Psoas muscle (tissue), 8 donors: Measurements from ENCODE around the gene ABCA1. TPM values are rescaled to one million over a fixed set of nuclear protein-coding genes. Genes with fewer than 3 reads are reported as not detected.

ENCODE experiments used
- ATAC-seq, 4 donors: fragments of 200-7000 bp; cut with Tn5 transposase; one replicate each; pipeline ENCODE4 v1.9.1; 2020; ENCODE audit warnings: moderate library complexity in 3 of 4, mild to moderate bottlenecking in 2 of 4
- DNase-seq, 2 donors: peaks; one replicate each; pipeline ENCODE4 v3.0.0-alpha.2; 2020
- H3K27ac ChIP-seq: fragments of 200-600 bp; one replicate; pipeline ENCODE4 v1.8.0; 2022
- H3K27me3 ChIP-seq, 3 donors: fragments of 200-600 bp in 1 of 3; one replicate each; pipeline versions ENCODE4 v1.6.1 to v1.8.0; 2013 to 2022; ENCODE audit warnings: low read length in 2 of 3, mild to moderate bottlenecking in 2 of 3, moderate library complexity in 1 of 3; ENCODE audit not compliant: insufficient read depth in 3 of 3
- H3K36me3 ChIP-seq, 2 donors: fragments of 200-600 bp in 1 of 2; one replicate each; pipeline versions ENCODE4 v1.6.1 to v1.8.0; 2013 to 2022; ENCODE audit warnings: low read depth in 1 of 2, mild to moderate bottlenecking in 1 of 2, moderate library complexity in 1 of 2; ENCODE audit not compliant: insufficient read depth in 1 of 2
- H3K4me1 ChIP-seq: fragments of 200-600 bp; one replicate; pipeline ENCODE4 v1.8.0; 2022
- H3K4me3 ChIP-seq: fragments of 200-600 bp; one replicate; pipeline ENCODE4 v1.8.0; 2022; ENCODE audit warnings: mild to moderate bottlenecking
- H3K9me3 ChIP-seq: fragments of 200-600 bp; one replicate; pipeline ENCODE4 v1.8.0; 2022
- WGBS, 3 donors: extraction: QIAGEN DNeasy Blood & Tissue Kit; methylation state at CpG; one replicate each; pipeline versions ENCODE4 v1.1.6 to v1.1.7; 2013; 5-methylcytosine and 5-hydroxymethylcytosine counted together
- intact Hi-C, 2 donors: fragments of 100-400 bp; cut with DNase I; formaldehyde crosslinking; loops; one replicate each; pipeline versions ENCODE4 v1.11.0 to v1.14.2; 2022
- polyA plus RNA-seq, 3 donors: library from polyadenylated mRNA; stranded (reverse); fragments of 200-250 nt; gene quantifications; one replicate each; pipeline ENCODE4 v1.2.3, GENCODE V29; 2013
- total RNA-seq, 4 donors: library from RNA; stranded (reverse); fragmentation: NEBNext Ultra II Directional in 2 of 4; extraction: Animal tissue kit (Norgen Biotek cat#: 25700) in 2 of 4; gene quantifications; one replicate each; pipeline versions ENCODE4 v1.2.1 to v1.2.4, GENCODE V29; 2021 to 2023
- TF ChIP-seq, protein P1 (sequence below): fragments of 200-600 bp; IDR thresholded peaks from one replicate; pipeline ENCODE4 v1.8.0; 2022; ENCODE audit warnings: antibody characterized with exemption
- donor health status: healthy with polysubstance abuse.
- donor health status: DM: no; HTN: no; CAD: no; lungs with moderate emphysema.
- donor health status: Bipolar disorder and iron deficiency.
- donor health status: healthy.
- donor health status: DM: yes; HTN: yes; CAD: no.
- donor health status: DM: no; HTN: no; CAD: no.
- donor health status: DM: no; HTN: no; CAD: no.
- donor health status: DM: yes; HTN: yes; CAD: no.

The ABCA1 gene
- total and polyA plus RNA-seq, 7 donors, result 1.9 to 26.1 (median 8.2) TPM

DNA sequence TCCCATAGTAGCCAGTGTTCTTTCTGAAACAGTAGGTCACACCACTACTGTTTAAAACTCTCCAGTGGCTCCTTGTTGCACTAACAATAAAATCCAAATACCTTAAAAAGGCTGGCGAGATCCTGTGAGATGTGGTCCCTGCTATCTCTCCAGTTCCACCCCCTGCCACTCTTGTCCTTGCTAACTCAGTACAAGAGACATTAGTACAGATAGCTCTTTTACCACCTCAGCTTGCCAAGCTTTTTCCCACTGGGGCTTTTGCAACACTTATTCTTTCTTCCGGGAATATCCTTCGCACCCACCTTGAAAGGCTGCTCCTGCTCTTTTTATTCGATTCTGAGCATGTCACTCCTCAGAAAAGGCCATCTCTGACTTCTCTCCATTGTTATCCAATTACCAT lies 149.2 kb downstream of the ABCA1 start:
- H3K27ac ChIP-seq, result no peak overlapping the region
- DNase-seq (no peak), ATAC-seq (no peak)
- no peak overlapping the region for H3K4me3 ChIP-seq
- intact Hi-C loops, result no loop called here
- H3K9me3 ChIP-seq, result no peaks in the 10 kb centered on the region
- H3K4me1 ChIP-seq, result peaks cover 49% of the 10 kb centered on the region
- H3K36me3 ChIP-seq, result peaks cover 0 to 42% of the 10 kb centered on the region in 2 donors
- WGBS, 3 donors, result 81 to 89% (median 85%) methylated on average over 4 of the region's 4 CpGs
- TF ChIP-seq, protein P1, sequence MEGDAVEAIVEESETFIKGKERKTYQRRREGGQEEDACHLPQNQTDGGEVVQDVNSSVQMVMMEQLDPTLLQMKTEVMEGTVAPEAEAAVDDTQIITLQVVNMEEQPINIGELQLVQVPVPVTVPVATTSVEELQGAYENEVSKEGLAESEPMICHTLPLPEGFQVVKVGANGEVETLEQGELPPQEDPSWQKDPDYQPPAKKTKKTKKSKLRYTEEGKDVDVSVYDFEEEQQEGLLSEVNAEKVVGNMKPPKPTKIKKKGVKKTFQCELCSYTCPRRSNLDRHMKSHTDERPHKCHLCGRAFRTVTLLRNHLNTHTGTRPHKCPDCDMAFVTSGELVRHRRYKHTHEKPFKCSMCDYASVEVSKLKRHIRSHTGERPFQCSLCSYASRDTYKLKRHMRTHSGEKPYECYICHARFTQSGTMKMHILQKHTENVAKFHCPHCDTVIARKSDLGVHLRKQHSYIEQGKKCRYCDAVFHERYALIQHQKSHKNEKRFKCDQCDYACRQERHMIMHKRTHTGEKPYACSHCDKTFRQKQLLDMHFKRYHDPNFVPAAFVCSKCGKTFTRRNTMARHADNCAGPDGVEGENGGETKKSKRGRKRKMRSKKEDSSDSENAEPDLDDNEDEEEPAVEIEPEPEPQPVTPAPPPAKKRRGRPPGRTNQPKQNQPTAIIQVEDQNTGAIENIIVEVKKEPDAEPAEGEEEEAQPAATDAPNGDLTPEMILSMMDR, result no peak
- no peaks in the 10 kb centered on the region for H3K27me3 ChIP-seq

- Histone ChIP-seq H3K4me3 (no peak overlapping the region), H3K9me3 (no peaks in the 10 kb centered on the region), H3K4me1 (peaks cover 62% of the 10 kb centered on the region), H3K27ac (peak overlapping the region; percentile 81), H3K27me3 (no peaks in the 10 kb centered on the region), H3K36me3 (peaks cover 0 to 22% of the 10 kb centered on the region in 2 donors)
- intact Hi-C loops, result no loop called here
- WGBS, 3 donors, result 18 to 42% (median 19%) methylated on average over 1 of the region's 1 CpG
- DNase-seq (no peak), ATAC-seq (peak in 3 of 4 donors; percentile 18 to 38 (median 34))
- TF ChIP-seq, protein P1, result no peak
Measured at GRCh38 chr9:104776797-104777196, 151.2 kb downstream of the ABCA1 start.

GRCh38 chr9:104775976-104776375 lies 152.0 kb downstream of the ABCA1 start:
- no peaks in the 10 kb centered on the region for H3K9me3 ChIP-seq
- ATAC-seq (peak in 1 of 4 donors; percentile 6), DNase-seq (no peak)
- peaks cover 54% of the 10 kb centered on the region for H3K4me1 ChIP-seq
- no peak overlapping the region for H3K4me3 ChIP-seq
- intact Hi-C loops, result no loop called here
- 89 to 94% (median 93%) methylated on average over 2 of the region's 2 CpGs for WGBS, 3 donors
- H3K27ac ChIP-seq, result peak overlapping the region; percentile 81
- peaks cover 0 to 22% of the 10 kb centered on the region in 2 donors for H3K36me3 ChIP-seq
- H3K27me3 ChIP-seq, result no peaks in the 10 kb centered on the region
- TF ChIP-seq, protein P1, result no peak

GRCh38 chr9:104775574-104775936 lies 152.4 kb downstream of the ABCA1 start:
- Histone ChIP-seq H3K4me3 (peak overlapping the region; percentile 52), H3K9me3 (no peaks in the 10 kb centered on the region), H3K27ac (peak overlapping the region; percentile 81), H3K36me3 (peaks cover 0 to 25% of the 10 kb centered on the region in 2 donors), H3K4me1 (peaks cover 52% of the 10 kb centered on the region), H3K27me3 (no peaks in the 10 kb centered on the region)
- intact Hi-C loops, result no loop called here
- ATAC-seq, result peak; percentile 13 to 28 (median 20)
- DNase-seq, result no peak
- TF ChIP-seq, protein P1, result no peak
